HG03432 (cell line): ENCODE data around the gene SUSD4.

Experiments used
- ATAC-seq: cut with Tn5 transposase; IDR thresholded peaks from one replicate; pipeline ENCODE4 v1.9.1; 2021; ENCODE audit warnings: mild to moderate bottlenecking, moderate library complexity; ENCODE audit not compliant: unreplicated experiment

SUSD4 gene

DNA sequence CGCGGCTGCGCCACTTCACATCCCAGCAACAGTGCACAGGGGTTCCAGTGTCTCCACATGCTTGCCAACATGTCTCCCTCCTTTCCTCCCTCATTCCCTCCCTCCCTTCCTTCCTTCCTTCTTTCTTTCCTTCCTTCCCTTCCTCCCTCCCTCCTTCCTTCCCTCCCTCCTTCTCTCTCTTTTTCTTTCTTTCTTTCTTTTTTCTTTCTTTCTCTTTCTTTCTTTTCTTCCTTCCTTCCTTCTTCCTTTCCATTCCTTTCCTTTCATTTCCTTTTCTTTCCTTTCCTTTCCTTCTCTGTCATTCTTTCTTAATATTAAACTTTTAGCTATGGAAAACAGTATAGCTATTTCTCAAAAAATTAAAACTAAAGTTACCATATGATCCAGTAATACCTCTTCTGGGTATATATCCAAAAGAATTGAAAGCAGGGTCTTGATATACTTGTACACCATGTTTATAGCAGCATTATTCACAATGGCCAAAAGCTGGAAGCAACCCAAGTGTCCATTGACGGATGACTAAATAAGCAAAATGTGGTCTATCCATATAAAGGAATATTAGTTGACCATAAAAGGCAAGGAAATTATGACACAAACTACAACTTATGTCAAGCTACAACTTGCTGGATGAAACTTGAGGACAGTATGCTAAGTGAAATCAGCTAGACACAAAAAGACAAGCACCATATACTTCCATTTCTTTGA is 165.9 kb downstream of the SUSD4 start:
- ATAC-seq: no peak

DNA sequence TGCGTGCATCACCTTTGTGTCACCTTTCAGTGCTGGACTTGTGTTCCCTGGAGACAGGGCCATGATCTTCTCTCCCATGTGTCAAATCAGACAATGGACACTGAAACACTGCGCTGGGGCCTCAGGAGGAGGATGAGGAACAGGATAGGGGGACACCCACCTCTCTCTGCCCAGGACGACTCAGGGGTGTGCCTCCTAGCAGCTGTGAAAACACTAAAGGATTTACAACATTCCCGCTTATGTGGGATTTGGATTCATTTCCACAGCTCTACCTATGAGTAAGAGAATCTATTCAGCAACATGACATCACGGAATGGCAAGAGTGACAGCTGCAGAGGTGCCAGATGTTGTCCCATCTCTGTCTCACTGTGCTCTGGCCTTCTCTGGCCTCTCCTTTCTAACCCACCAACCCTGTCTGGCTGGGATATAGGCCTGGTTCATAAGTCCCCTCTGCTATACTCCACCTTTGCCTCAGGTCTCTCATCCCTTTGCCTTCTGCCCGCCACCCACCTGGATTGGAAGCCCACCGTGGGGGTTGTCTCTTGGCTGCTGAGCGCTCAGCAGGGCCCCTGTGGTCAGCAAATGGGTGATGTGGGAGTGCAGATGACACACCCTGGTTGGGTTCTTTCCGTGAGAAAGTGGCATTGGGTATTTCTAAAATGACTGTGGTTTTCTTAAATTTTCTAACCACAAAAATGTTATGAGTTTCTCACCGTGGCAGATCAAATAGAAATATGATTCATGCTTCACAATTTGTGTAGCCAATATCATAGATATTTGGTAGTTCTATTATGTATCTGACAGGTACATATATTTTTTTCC is 173.9 kb downstream of the SUSD4 start:
- peak; percentile 81 for ATAC-seq

DNA sequence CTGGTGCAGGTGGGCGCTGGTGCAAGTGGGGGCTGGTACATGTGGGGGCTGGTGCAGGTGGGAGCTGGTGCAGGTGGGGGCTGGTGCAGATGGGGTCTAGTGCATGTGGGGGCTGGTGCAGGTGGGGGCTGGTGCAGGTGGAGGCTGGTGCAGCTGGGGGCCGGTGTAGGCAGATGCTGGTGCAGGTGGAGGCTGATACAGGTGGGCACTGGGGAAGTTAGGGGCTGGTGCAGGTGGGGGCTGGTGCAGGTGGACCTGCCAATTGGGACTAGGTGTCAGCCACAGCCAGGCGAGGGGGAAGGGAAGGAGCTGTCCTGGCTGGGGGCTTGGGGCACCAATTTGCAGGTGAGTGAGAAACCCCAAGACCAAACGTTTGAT is 174.5 kb downstream of the SUSD4 start:
- ATAC-seq: no peak

DNA sequence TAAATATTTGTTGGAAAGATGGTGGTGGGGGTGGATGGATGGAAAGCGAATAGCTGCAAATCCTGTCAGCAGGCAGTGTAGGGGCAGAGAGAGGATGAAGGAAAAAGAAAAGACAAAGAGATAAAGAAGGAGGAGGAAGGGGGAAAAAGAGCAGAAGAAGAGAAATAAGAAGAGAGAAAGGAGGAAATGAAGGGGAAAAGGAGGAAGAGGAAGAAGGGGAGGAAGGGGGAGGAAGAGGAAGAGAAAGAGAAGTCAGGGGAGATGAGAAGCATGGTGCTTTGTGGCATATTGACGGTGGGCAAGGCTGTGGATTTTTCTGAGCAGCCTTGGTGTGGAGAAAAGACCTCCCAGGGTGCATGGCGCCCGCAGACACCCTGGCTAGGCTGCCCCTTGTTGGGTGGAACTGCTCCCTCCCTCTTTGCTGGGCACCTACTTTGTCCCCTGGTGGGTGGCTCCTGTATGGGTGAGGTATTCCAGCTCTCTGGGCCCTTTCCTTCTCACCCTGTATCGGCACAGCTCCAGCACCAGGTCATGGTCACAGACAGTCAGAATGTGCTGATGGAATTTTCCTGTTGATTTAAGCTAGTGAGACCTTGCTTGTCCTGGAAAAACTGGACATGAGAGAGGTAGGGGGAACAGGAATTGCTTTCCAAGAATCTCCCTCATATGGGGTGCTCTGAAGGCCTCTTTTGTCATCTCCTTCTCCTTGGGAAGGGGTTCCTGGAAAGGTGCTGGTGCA is 175.2 kb downstream of the SUSD4 start:
- no peak for ATAC-seq

DNA sequence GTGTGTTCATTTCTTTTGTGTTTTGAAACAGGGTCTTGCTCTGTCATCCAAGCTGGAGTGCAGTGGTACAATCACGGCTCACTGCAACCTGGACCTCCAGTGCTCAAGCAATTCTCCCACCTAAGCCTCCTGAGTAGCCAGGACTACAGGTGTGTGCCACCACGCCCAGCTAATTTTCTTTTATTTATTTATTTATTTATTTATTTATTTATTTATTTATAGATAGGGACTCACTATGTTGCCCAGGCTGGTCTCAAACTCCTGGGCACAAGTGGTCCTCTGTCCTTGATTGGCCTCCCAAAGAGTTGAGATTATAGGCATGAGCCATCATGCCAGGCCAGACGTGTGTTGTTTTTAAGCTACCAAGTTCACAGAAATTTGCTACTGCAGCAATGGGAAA is 177.2 kb downstream of the SUSD4 start:
- ATAC-seq: no peak

DNA sequence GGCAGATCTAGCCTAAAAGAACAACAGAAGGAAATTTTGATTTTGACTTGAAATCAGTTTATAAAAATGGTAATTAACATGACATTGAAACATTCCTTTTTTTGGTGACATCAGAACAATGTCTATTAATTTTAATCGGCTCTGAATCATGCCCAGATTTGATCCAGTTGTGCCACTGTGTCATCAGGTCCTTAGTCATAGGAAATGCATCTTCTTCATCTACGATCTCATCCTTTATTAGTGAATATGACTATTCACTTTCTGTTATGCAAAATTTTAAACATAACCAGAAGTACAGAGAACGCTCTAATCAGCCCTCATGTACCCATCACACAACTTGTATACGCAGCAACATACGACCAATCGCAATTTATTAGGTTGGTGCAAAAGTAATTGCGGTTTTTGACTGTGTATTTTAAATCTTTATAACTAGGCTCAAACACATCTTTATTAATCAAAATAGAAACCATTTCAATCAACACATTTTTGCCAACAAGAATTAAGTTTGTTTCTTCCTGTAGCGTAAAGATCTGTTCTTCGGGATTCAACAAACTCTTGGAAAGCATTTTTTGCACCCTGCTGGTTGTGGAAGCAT is 180.6 kb downstream of the SUSD4 start:
- no peak for ATAC-seq

DNA sequence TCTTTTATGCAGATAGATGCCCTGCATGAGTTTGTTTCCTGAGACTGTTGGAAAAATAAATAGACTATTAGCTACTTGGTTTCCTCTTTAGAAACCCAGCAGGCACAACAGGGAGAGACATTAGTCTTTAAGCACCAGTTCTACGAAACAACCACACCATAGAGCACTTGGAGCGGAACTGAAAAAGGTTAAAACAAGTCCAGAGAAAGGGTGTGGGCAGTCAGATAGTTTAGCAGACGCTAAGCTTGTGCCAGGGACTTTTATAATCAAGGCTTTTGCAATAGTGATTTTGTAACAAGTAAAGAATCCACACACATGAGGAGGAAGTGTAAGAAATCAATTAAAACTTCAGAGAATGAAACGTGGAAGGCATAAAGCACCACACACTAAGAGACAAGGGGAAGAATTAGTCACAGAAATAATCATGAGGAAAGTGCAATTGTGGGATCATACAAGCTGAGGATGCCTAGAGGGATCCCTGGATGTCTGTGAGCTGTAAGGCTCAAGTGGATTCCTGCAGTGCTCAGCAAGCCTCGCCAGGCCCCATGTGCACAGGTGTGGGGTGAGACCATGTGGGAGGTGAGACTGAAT is 183.2 kb downstream of the SUSD4 start:
- no peak for ATAC-seq

DNA sequence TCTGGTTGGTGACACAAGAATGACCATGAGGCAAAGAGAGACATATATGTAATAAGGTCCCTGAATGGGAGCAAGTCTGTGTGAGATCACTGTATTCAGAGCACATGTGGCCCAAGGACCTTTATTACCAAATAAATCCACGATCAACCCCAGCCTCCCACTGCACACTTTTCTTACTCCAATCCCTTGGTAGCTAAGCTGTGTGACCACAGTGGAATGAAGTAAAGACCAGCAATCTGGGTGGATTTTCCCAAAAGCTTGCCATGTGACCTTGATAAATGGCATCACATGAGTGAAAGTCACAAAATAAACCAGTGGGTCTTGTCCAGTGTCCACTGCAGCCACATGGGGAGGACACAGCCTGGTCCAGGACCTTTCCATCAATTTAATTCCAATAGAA is 184.2 kb downstream of the SUSD4 start:
- ATAC-seq: no peak

DNA sequence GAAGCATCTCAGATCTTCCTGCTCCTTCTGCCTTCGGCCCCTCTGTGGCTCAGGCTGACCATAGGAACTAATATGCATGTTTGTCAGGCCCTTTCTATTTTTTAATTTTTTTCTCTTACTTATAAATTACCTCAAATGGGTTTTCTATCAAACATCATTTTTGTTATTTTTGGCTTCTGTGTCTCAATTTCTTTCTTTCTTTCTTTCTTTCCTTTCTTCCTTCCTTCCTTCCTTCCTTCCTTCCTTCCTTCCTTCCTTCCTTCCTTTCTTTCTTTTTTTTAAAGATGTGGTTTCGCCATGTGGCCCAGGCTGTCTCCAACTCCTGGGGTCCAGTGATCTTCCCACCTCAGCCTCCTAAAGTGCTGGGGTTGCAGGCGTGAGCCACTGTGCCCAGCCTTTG is 184.7 kb downstream of the SUSD4 start:
- ATAC-seq: no peak

DNA sequence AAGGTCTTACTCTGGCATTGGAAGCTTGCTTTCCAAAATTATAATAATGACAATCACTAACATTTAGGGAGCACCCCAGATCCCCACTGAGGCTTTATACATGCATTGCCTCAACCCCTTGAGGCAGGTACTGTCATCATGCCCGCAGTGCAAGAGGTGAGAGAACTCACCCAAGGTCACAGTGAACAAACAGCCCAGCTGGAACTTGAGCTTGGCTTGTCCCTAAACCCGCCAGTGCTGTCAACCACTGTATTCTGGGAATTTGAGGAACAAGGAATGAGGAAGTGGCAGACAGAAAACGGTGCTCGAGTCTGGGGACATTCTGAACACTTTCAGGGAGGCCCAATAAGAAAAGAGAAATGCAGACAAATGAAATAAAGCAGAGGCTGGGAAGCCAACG is 186.3 kb downstream of the SUSD4 start:
- ATAC-seq: no peak

DNA sequence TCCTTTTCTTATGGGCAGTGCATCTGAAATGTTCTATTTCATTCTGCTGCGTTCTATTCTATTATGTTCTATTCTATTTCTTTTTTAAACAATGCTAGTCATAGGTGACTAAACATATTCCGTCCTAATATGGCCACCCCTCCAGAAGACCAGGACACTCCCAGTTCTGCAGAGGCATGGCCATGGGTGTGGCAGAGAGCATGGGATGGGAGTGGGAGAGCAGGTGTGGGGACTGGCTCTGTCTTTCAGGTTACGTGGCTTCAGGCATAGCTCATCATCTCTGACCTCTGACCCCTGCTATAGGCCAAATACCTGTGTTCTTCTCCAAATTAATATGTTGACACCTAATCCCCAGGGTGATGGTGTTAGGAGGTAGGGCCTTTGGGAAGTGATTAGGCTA is 187.5 kb downstream of the SUSD4 start:
- no peak for ATAC-seq

DNA sequence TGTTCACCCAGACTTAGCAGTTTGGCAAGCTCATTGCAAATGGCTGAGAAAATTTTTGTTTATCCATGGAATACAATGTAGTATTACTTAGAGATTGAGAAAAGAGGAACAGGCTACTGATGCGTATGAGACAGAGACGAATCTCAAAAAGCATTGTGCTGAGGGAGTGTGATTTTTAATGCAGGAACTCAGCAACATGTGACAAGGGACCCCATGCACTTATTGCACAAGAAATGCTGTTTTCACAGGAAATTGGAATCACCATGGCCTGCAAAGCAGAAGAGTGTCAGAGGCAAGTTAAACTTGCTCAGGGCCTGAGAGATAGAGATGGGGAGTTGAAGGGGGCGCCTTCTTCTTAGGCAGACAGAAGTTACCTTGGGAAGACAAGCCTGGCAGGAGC is 188.3 kb downstream of the SUSD4 start:
- ATAC-seq: no peak

DNA sequence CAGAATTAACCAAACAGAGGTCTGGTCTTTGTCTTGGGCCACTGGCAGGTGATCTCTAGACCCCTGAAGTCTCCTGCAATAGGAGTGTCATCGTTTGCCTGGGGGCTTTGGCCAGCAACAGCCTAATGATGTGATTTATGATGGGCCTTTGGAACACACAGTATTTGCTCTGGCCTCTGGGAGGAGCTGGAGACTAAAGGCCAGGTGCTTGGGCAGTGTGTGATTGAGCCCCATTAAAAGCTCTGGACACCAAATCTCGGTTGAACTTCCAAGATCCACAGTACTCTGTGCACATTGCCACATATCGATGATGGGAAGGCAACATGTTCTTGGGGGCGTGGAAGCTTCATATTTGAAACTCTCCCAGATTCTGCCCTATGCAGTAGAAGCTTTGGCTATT is 188.9 kb downstream of the SUSD4 start:
- ATAC-seq: no peak
